Stimulated activated CD4-positive, alpha-beta T cell treated with anti-CD3 and anti-CD28 coated beads, Interleukin-1b, Interleukin-23, amount 100 ng/mL, for 48 hours (primary cell): Measurements from ENCODE around the gene WNT7B.

Experiments used
- DNase-seq: peaks from one replicate; pipeline ENCODE4 v3.0.0-alpha.2; 2020

Gene WNT7B

GRCh38 chr22:45994491-45995404, 17.8 kb upstream of the WNT7B start:
- peak; percentile 75 for DNase-seq

GRCh38 chr22:45993841-45994240, 16.9 kb upstream of the WNT7B start:
- no peak for DNase-seq

GRCh38 chr22:45993143-45993692, 16.3 kb upstream of the WNT7B start:
- no peak for DNase-seq

- no peak for DNase-seq
Measured at GRCh38 chr22:45992737-45993136, 15.8 kb upstream of the WNT7B start.

GRCh38 chr22:45991098-45991497, 14.1 kb upstream of the WNT7B start:
- DNase-seq: no peak

- DNase-seq: no peak
Measured at GRCh38 chr22:45987136-45987861, 10.3 kb upstream of the WNT7B start.

GRCh38 chr22:45984316-45984916, 7.5 kb upstream of the WNT7B start:
- DNase-seq: no peak

GRCh38 chr22:45983797-45984196, 6.8 kb upstream of the WNT7B start:
- no peak for DNase-seq

GRCh38 chr22:45980761-45981160, 3.8 kb upstream of the WNT7B start:
- DNase-seq: no peak

GRCh38 chr22:45980268-45980570, 3.3 kb upstream of the WNT7B start:
- no peak for DNase-seq

- DNase-seq: no peak
Measured at GRCh38 chr22:45978275-45978713, 1.3 kb upstream of the WNT7B start.

- DNase-seq: no peak
Measured at GRCh38 chr22:45977551-45978274, 751 bp upstream of the WNT7B start.

GRCh38 chr22:45976254-45977002, 534 bp downstream of the WNT7B start:
- no peak for DNase-seq

GRCh38 chr22:45975164-45976161, 1.5 kb downstream of the WNT7B start:
- DNase-seq: no peak

GRCh38 chr22:45974498-45974897, 2.5 kb downstream of the WNT7B start:
- no peak for DNase-seq

- DNase-seq: no peak
Measured at GRCh38 chr22:45972889-45973253, 4.1 kb downstream of the WNT7B start.

- DNase-seq: no peak
Measured at GRCh38 chr22:45972091-45972888, 4.7 kb downstream of the WNT7B start.

- no peak for DNase-seq
Measured at GRCh38 chr22:45971408-45972028, 5.4 kb downstream of the WNT7B start.

- no peak for DNase-seq
Measured at GRCh38 chr22:45970705-45971407, 6.1 kb downstream of the WNT7B start.
